KMS-11 (cell line): ENCODE measurements around the gene ADCY5.

ENCODE experiments used
- H2AFZ ChIP-seq: fragments of 200-600 bp; sonication (generic); 2 replicates; pipeline ENCODE4 v1.6.1; 2016; ENCODE audit warnings: antibody characterized with exemption, mixed run types, low read depth
- H3K27ac ChIP-seq: fragments of 200-600 bp; sonication (generic); 2 replicates; pipeline ENCODE4 v1.6.1; 2016; ENCODE audit warnings: mild to moderate bottlenecking, mixed run types
- H3K27me3 ChIP-seq: fragments of 200-600 bp; sonication (generic); 2 replicates; pipeline ENCODE4 v1.6.1; 2017; ENCODE audit warnings: mild to moderate bottlenecking, low read depth, mixed run types, moderate library complexity; ENCODE audit not compliant: insufficient read depth
- H3K36me3 ChIP-seq: fragments of 200-600 bp; sonication (generic); 2 replicates; pipeline ENCODE4 v1.6.1; 2017; ENCODE audit warnings: mild to moderate bottlenecking, mixed run types; ENCODE audit not compliant: insufficient read depth
- H3K4me1 ChIP-seq: fragments of 200-600 bp; sonication (generic); 2 replicates; pipeline ENCODE4 v1.6.1; 2016; ENCODE audit warnings: mild to moderate bottlenecking, low read depth, mixed run types; ENCODE audit not compliant: poor library complexity, severe bottlenecking
- H3K4me2 ChIP-seq: fragments of 200-600 bp; sonication (generic); 2 replicates; pipeline ENCODE4 v1.7.0; 2016; ENCODE audit warnings: mild to moderate bottlenecking, mixed run types
- H3K4me3 ChIP-seq: fragments of 200-600 bp; sonication (generic); IDR thresholded peaks from 2 replicates; pipeline ENCODE4 v1.6.1; 2017; ENCODE audit warnings: low read depth, low read length, mixed read lengths; ENCODE audit not compliant: insufficient read depth
- H3K79me2 ChIP-seq: fragments of 200-600 bp; sonication (generic); 2 replicates; pipeline ENCODE4 v1.6.1; 2016; ENCODE audit warnings: low read depth, mixed run types; ENCODE audit not compliant: insufficient read depth
- H3K9ac ChIP-seq: fragments of 200-600 bp; sonication (generic); 2 replicates; pipeline ENCODE4 v1.6.1; 2016; ENCODE audit warnings: mild to moderate bottlenecking, mixed run types
- H4K20me1 ChIP-seq: fragments of 200-600 bp; sonication (generic); 2 replicates; pipeline ENCODE4 v1.6.1; 2016; ENCODE audit warnings: mild to moderate bottlenecking, mixed run types; ENCODE audit not compliant: insufficient read depth
- TF ChIP-seq, protein P1 (sequence below): fragments of 200-600 bp; sonication (generic); conservative IDR thresholded peaks from 2 replicates; pipeline ENCODE4 v1.6.1; 2017; ENCODE audit warnings: low read depth, mild to moderate bottlenecking, antibody characterized with exemption, low read length, moderate library complexity, mixed read lengths

The ADCY5 gene

DNA sequence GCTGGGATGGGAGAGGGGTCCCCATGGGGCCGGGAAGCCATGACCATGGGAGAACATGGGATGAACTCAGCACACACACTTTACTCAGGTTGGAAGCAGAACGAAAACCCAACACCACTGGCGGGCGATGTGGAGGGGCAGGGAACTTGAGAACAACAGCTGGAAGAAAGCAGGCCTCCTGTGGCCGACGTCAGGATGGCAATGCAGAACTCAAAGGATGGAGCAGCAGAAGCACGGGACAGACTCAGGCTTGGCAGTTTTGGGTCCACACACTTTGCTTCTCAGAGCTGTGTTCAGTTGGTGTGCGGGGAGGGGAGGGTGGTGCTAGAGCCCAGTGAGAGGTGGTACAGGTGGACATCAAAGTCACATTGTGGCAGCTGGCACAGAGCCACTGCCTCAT, 166.4 kb downstream of the ADCY5 start:
- H3K4me2 ChIP-seq = no peak overlapping the region
- no peaks in the 10 kb centered on the region for H3K36me3 ChIP-seq
- no peaks in the 10 kb centered on the region for H3K27me3 ChIP-seq
- H3K4me1 ChIP-seq = no peaks in the 10 kb centered on the region
- H4K20me1 ChIP-seq = no peaks in the 10 kb centered on the region
- no peaks in the 10 kb centered on the region for H3K79me2 ChIP-seq
- no peak overlapping the region for H3K4me3 ChIP-seq
- TF ChIP-seq, protein P1, sequence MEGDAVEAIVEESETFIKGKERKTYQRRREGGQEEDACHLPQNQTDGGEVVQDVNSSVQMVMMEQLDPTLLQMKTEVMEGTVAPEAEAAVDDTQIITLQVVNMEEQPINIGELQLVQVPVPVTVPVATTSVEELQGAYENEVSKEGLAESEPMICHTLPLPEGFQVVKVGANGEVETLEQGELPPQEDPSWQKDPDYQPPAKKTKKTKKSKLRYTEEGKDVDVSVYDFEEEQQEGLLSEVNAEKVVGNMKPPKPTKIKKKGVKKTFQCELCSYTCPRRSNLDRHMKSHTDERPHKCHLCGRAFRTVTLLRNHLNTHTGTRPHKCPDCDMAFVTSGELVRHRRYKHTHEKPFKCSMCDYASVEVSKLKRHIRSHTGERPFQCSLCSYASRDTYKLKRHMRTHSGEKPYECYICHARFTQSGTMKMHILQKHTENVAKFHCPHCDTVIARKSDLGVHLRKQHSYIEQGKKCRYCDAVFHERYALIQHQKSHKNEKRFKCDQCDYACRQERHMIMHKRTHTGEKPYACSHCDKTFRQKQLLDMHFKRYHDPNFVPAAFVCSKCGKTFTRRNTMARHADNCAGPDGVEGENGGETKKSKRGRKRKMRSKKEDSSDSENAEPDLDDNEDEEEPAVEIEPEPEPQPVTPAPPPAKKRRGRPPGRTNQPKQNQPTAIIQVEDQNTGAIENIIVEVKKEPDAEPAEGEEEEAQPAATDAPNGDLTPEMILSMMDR = no peak
- H3K9ac ChIP-seq = no peak overlapping the region
- no peak overlapping the region for H2AFZ ChIP-seq
- H3K27ac ChIP-seq = no peak overlapping the region

DNA sequence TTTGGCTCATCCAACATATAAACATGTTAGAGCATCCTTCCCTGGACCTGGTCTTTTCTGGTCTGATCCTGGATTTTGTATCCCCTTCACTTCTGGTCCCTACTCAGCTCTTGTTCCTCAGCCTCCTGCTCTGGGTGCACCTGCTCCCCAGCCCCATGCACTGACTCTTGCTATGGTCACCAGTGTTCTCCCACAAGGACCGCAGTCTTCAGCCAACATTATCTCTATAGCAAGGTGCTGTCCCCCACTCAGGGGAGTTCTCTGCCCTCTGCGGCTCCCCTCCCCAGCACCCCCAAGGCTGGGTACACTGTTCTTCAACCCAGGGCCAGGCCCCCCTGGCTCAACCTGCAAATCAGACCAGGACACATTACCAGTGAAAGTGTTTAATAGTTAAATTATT, 167.0 kb downstream of the ADCY5 start:
- Histone ChIP-seq H4K20me1 (no peaks in the 10 kb centered on the region), H3K36me3 (no peaks in the 10 kb centered on the region), H3K9ac (no peak overlapping the region), H3K79me2 (no peaks in the 10 kb centered on the region), H3K27me3 (no peaks in the 10 kb centered on the region), H3K4me3 (no peak overlapping the region), H3K4me2 (no peak overlapping the region), H3K4me1 (no peaks in the 10 kb centered on the region), H2AFZ (no peak overlapping the region), H3K27ac (no peak overlapping the region)
- TF ChIP-seq, protein P1 = no peak

DNA sequence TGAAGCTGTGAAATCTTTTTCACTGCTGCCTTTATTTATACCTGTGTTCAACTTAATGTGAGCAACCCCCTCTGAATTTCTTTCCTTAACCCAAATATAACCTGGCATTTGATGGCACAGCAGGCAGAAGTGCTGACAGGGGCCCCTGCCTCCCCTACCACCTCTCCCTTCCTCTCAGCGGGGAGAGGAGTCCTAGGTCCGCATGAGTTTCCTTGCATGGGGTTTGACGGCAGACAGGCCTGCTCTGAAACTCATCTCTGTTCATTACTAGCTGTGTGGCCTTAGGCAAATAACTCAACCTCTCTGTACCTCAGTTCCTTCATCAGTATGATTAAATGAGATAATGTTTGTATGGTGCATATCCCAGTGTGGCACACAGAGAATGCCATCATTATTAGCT, 167.5 kb downstream of the ADCY5 start:
- no peak overlapping the region for H3K4me3 ChIP-seq
- H3K4me1 ChIP-seq = no peaks in the 10 kb centered on the region
- H2AFZ ChIP-seq = no peak overlapping the region
- H3K79me2 ChIP-seq = no peaks in the 10 kb centered on the region
- TF ChIP-seq, protein P1 = no peak
- no peak overlapping the region for H3K9ac ChIP-seq
- no peaks in the 10 kb centered on the region for H3K27me3 ChIP-seq
- no peaks in the 10 kb centered on the region for H4K20me1 ChIP-seq
- H3K27ac ChIP-seq = no peak overlapping the region
- no peak overlapping the region for H3K4me2 ChIP-seq
- H3K36me3 ChIP-seq = no peaks in the 10 kb centered on the region

DNA sequence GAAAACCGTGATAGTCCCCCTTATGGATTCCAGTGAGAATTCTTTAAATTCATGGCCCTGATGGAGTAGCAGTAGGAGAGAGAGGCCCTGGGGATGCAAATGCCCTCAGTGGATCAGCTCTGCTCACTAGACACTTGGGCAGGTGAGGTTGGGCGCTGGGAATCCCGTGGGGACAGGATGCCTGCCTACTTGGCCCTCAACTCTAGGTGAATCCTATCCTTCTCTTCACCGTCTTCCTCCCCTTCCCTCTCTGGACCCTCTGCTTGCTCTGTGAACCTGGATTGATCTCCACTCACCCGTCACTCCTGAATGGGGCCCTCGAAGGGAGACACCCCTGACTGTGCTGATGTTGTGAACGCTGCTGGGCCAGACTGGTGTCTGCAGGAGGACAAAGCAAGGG, 169.8 kb downstream of the ADCY5 start:
- H3K9ac ChIP-seq = no peak overlapping the region
- H3K4me3 ChIP-seq = no peak overlapping the region
- H2AFZ ChIP-seq = no peak overlapping the region
- TF ChIP-seq, protein P1 = no peak
- H3K36me3 ChIP-seq = no peaks in the 10 kb centered on the region
- no peak overlapping the region for H3K4me2 ChIP-seq
- H3K27ac ChIP-seq = no peak overlapping the region
- no peaks in the 10 kb centered on the region for H3K79me2 ChIP-seq
- H3K4me1 ChIP-seq = no peaks in the 10 kb centered on the region
- no peaks in the 10 kb centered on the region for H4K20me1 ChIP-seq
- no peaks in the 10 kb centered on the region for H3K27me3 ChIP-seq

DNA sequence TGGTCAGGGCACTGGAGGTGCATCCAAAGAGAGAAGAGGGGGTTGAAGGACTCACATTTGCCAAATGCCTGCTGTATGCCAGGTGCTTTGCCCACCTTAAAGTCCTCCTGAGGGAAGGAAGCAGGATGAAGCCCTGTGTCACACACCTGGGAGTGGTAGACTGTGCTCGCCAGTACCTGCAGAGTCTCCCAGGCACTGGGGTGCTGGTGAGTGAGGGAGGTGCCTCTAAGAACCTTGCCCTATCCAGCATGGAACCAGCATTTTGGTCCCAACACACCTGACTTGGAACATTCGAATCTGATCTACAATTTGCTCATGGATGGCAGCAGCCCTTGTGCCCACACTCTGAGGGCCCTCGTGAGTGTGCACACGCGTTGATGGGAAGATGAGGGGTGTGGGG, 170.4 kb downstream of the ADCY5 start:
- no peak overlapping the region for H3K4me2 ChIP-seq

More for the DNA sequence above, 170.4 kb downstream of the ADCY5 start:
- TF ChIP-seq, protein P1 = no peak
- Histone ChIP-seq H4K20me1 (no peaks in the 10 kb centered on the region), H3K4me3 (no peak overlapping the region), H2AFZ (no peak overlapping the region), H3K4me1 (no peaks in the 10 kb centered on the region), H3K36me3 (no peaks in the 10 kb centered on the region), H3K27me3 (no peaks in the 10 kb centered on the region), H3K79me2 (no peaks in the 10 kb centered on the region), H3K9ac (no peak overlapping the region), H3K27ac (no peak overlapping the region)
